Stimulated activated effector memory CD8-positive, alpha-beta T cell treated with anti-CD3 and anti-CD28 coated beads, Interleukin-12 subunit alpha, Interleukin-12 subunit beta, amount 100 ng/mL, for 72 hours (primary cell): ENCODE measurements around the gene COMTD1.

Experiments used
- ATAC-seq: fragments of 150-1000 bp; cut with Tn5 transposase; 2 replicates; pipeline ENCODE4 v1.10.0; 2021
- DNase-seq, 2 donors: peaks; one replicate each; pipeline ENCODE4 v3.0.0; 2021 to 2022; ENCODE audit warnings: low spot score in 2 of 2
- H3K27ac Mint-ChIP-seq: one replicate; pipeline ENCODE4 v1.8.0; 2022; ENCODE audit warnings: mild to moderate bottlenecking, mixed read lengths
- H3K36me3 Mint-ChIP-seq: one replicate; pipeline ENCODE4 v1.8.0; 2022; ENCODE audit warnings: mild to moderate bottlenecking, mixed read lengths
- H3K4me1 Mint-ChIP-seq: one replicate; pipeline ENCODE4 v1.8.0; 2022; ENCODE audit warnings: mixed read lengths
- H3K4me3 Mint-ChIP-seq: one replicate; pipeline ENCODE4 v1.8.0; 2022; ENCODE audit warnings: mild to moderate bottlenecking, mixed read lengths
- H3K9me3 Mint-ChIP-seq: one replicate; pipeline ENCODE4 v1.8.0; 2022; ENCODE audit warnings: mixed read lengths

Gene COMTD1

GRCh38 chr10:75254739-75255138 lies 19.0 kb upstream of the COMTD1 start:
- no peak overlapping the region for H3K27ac Mint-ChIP-seq
- H3K9me3 Mint-ChIP-seq, result peaks cover 15% of the 10 kb centered on the region
- no peaks in the 10 kb centered on the region for H3K4me1 Mint-ChIP-seq

GRCh38 chr10:75253281-75254220 lies 17.8 kb upstream of the COMTD1 start:
- Mint-ChIP-seq H3K4me3 (no peak overlapping the region), H3K4me1 (no peaks in the 10 kb centered on the region), H3K9me3 (peaks cover 15% of the 10 kb centered on the region), H3K36me3 (no peaks in the 10 kb centered on the region), H3K27ac (no peak overlapping the region)
- DNase-seq (no peak), ATAC-seq (no peak)

More at GRCh38 chr10:75254739-75255138, 19.0 kb upstream of the COMTD1 start:
- DNase-seq (no peak), ATAC-seq (no peak)
- H3K4me3 Mint-ChIP-seq, result no peak overlapping the region
- no peaks in the 10 kb centered on the region for H3K36me3 Mint-ChIP-seq

DNA sequence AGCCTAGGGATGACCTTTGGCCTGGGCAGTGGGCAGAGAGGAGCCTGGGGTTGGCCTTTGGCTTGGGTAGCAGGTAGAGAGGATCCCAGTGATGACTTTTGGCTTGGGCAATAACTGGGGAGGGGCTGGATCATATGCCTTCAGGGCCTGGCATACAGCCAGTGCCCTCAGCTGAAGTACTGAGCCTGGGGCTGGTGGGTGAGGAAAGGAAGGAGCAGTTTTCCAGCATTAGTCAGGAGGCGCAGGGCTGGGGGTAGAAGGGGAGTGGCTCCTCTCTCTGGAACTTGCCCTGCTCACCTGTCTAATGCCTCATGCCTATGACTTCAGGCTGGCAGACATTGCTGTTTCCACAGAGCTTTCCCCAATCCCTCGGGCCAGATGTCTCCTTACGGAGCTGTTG lies 15.2 kb upstream of the COMTD1 start:
- H3K9me3 Mint-ChIP-seq, result peaks cover 15% of the 10 kb centered on the region
- H3K4me3 Mint-ChIP-seq, result no peak overlapping the region
- no peaks in the 10 kb centered on the region for H3K36me3 Mint-ChIP-seq
- no peaks in the 10 kb centered on the region for H3K4me1 Mint-ChIP-seq
- DNase-seq (no peak), ATAC-seq (no peak)
- no peak overlapping the region for H3K27ac Mint-ChIP-seq

- H3K4me1 Mint-ChIP-seq, result no peaks in the 10 kb centered on the region
- H3K36me3 Mint-ChIP-seq, result no peaks in the 10 kb centered on the region
- no peak for DNase-seq
- no peak overlapping the region for H3K27ac Mint-ChIP-seq
- no peak for ATAC-seq
- no peak overlapping the region for H3K4me3 Mint-ChIP-seq
- peaks cover 3% of the 10 kb centered on the region for H3K9me3 Mint-ChIP-seq
Measured at GRCh38 chr10:75247797-75248196, 12.0 kb upstream of the COMTD1 start.

GRCh38 chr10:75246506-75246905 lies 10.7 kb upstream of the COMTD1 start:
- Mint-ChIP-seq H3K27ac (no peak overlapping the region), H3K4me1 (no peaks in the 10 kb centered on the region), H3K4me3 (no peak overlapping the region), H3K9me3 (no peaks in the 10 kb centered on the region), H3K36me3 (no peaks in the 10 kb centered on the region)
- ATAC-seq (no peak), DNase-seq (no peak)

- ATAC-seq (no peak), DNase-seq (no peak)
- Mint-ChIP-seq H3K4me1 (no peaks in the 10 kb centered on the region), H3K36me3 (no peaks in the 10 kb centered on the region), H3K27ac (no peak overlapping the region), H3K9me3 (no peaks in the 10 kb centered on the region), H3K4me3 (no peak overlapping the region)
Measured at GRCh38 chr10:75245354-75246250, 9.8 kb upstream of the COMTD1 start.

DNA sequence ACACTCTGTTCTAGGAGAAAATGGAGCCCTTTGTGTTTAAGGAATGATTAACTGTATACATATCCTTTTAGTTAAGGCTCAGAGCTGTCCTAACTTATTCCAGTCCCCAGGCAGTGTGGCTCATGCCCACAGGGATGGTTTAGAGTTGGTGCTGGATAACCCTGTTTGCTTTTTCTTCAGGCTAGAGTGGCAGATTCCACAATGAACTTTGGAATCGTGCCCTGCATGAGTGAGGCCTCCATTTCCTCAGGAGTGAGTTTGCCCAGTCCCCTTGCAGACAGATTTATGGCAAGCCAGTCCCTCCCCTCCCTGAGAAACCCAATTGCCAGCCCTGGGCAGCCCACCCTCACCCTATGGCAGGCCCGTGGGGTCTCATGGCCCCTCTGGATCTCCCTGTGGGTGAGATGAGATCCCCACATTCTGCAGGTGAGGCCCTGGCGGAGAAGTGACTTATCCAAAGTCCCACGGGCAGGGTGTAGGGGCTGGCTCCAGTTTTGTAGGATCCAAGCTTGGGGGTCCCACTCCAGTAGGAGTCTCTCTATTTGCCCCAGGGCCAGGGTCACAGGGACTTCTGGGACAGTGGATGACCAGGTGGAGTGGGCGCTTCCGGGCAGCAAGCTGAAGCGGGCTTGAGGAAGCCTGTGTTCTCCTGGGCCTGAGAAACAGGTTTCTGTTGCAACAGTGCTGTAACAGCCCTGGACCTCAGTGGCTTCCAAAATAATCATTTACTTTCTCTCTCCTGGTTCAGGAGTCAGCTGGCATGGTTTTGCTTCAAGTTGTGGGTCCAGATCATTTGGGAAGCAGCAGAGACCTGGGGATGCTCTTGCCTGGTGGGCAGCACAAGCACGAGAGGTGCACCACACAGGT lies 9.0 kb upstream of the COMTD1 start:
- H3K9me3 Mint-ChIP-seq, result no peaks in the 10 kb centered on the region
- H3K4me1 Mint-ChIP-seq, result no peaks in the 10 kb centered on the region
- H3K27ac Mint-ChIP-seq, result no peak overlapping the region
- no peak for DNase-seq
- H3K4me3 Mint-ChIP-seq, result no peak overlapping the region
- no peak for ATAC-seq
- H3K36me3 Mint-ChIP-seq, result no peaks in the 10 kb centered on the region

- H3K4me3 Mint-ChIP-seq, result no peak overlapping the region
- H3K36me3 Mint-ChIP-seq, result no peaks in the 10 kb centered on the region
- H3K27ac Mint-ChIP-seq, result no peak overlapping the region
- no peaks in the 10 kb centered on the region for H3K9me3 Mint-ChIP-seq
- H3K4me1 Mint-ChIP-seq, result no peaks in the 10 kb centered on the region
- ATAC-seq (no peak), DNase-seq (no peak)
Measured at GRCh38 chr10:75243426-75243825, 7.7 kb upstream of the COMTD1 start.

DNA sequence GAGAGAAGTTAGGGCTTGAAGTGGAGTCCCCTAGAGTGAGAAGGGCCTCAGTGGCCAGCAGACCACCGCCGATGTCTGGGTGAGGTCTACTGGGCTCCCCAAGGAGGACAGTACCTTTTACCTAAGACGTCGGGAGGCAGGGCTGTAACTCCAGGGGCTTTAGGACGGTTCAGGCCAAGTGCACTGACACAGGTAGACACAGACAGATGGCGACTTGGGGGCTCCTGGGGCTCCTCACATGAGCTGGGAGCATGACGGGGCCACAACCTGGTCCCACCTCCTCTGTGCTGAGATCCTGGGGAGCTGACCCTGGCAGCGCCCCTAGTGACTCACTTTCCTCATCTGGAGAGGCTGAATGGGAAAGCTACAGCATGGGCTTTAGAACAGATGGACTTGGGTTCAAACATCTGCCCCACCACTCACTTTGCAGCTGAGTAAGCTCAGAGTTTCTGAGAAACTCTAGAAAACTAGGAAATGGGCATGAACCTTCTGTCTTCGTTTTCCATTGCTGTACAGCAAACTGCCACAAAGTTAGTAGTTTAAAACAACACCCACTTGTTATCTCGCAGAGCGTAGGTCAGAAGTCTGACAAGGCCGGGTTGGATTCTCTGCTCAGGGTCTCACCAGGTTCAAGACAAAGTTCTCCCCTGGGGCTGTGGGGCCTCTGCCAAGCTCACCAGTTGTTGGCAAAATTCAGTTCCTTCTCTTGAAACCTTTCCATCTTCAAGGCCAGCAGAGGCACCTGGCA lies 4.7 kb upstream of the COMTD1 start:
- Mint-ChIP-seq H3K4me3 (no peak overlapping the region), H3K9me3 (no peaks in the 10 kb centered on the region), H3K36me3 (no peaks in the 10 kb centered on the region), H3K27ac (peak overlapping the region; percentile 17), H3K4me1 (peaks cover 7% of the 10 kb centered on the region)
- DNase-seq (no peak), ATAC-seq (no peak)

GRCh38 chr10:75239096-75239790 lies 3.5 kb upstream of the COMTD1 start:
- Mint-ChIP-seq H3K4me3 (no peak overlapping the region), H3K27ac (no peak overlapping the region), H3K9me3 (no peaks in the 10 kb centered on the region), H3K36me3 (peaks cover 2% of the 10 kb centered on the region), H3K4me1 (peaks cover 7% of the 10 kb centered on the region)
- DNase-seq (no peak), ATAC-seq (no peak)

DNA sequence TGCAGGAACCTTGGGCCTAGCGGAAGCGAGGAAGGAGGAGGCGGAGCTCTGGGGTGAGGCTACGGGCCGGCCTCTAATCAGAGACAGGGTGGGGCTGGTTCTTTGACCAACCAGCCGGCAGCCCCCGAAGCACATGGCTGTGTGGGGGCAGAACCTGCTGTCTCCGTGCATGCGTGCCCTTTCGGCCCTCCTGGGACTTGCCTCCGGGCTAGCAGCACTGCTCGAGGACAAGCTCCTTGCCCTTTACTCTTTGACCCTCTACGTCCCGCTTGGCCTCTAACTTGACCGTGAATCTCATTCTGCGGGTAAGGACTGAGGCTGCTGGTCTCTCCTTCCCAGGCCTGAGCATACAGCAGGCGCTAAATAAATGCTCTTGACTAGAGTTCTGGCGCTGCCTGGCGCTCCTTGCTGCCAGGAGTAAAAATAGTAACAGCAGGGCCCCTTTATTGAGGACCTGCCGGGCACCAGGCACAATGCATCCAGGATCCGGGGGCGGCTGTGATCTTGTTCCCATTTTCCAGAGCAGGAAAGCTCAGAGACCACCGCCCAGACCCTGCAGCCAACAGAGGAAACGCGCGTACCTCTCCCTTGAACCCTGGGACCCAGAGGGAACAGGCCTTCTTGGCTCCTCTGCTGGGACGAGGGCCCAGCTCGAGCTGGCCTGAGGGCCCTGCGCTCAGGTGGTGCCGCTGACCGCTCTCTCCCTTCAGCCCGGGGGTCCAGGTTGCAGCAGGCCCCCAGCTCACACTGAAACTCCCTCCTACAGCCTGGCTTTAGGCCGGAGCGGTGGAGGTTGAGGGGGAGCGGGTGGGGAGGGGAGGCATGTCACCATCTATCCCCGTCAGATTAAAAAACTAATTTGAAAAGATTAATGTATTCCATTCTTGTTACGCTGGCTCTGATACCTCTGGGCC lies 2.7 kb upstream of the COMTD1 start:
- Mint-ChIP-seq H3K4me1 (peaks cover 11% of the 10 kb centered on the region), H3K27ac (no peak overlapping the region), H3K9me3 (no peaks in the 10 kb centered on the region), H3K36me3 (peaks cover 10% of the 10 kb centered on the region), H3K4me3 (no peak overlapping the region)
- no peak for ATAC-seq
- no peak for DNase-seq

- DNase-seq (no peak), ATAC-seq (no peak)
- peak overlapping the region; percentile 92 for H3K27ac Mint-ChIP-seq
- peaks cover 32% of the 10 kb centered on the region for H3K36me3 Mint-ChIP-seq
- peak overlapping the region; percentile 69 for H3K4me3 Mint-ChIP-seq
- H3K4me1 Mint-ChIP-seq, result peaks cover 14% of the 10 kb centered on the region
- H3K9me3 Mint-ChIP-seq, result no peaks in the 10 kb centered on the region
Measured at GRCh38 chr10:75236178-75236825, 545 bp upstream of the COMTD1 start.
